HCT116 (cell line): ENCODE data around the gene SCG5. TPM values are rescaled to one million over a fixed set of nuclear protein-coding genes. Genes with fewer than 3 reads are reported as not detected.

Experiments used
- ATAC-seq: fragments of 200-7000 bp; cut with Tn5 transposase; 2 replicates; pipeline ENCODE4 v1.9.1; 2020; ENCODE audit warnings: mild to moderate bottlenecking, moderate library complexity
- BruUV-seq: library from RNA; stranded (reverse); fragments of 400-500 nt; replicated peaks from 2 replicates; lab custom pipeline; 2021; lab: Mats Ljungman, UMichigan
- CTCF ChIA-PET: fragments of 300-600 bp; sonication (Branson Sonifier 250); formaldehyde crosslinking; loops from one replicate; lab custom pipeline; 2021; ENCODE audit warnings: antibody characterized with exemption; lab: Charles Lee
- POLR2A ChIA-PET: fragments of 300-600, 350-600 bp; sonication (Branson Sonifier 250); formaldehyde crosslinking; loops from one replicate; lab custom pipeline; 2021; ENCODE audit warnings: antibody characterized with exemption; lab: Charles Lee
- RAD21 ChIA-PET, 2 experiments: fragments of 300-600 bp; sonication (Branson Sonifier 250); formaldehyde crosslinking; loops; one replicate each; lab custom pipeline; 2023; ENCODE audit warnings: low total read pairs in 2 of 2; ENCODE audit not compliant: uncharacterized antibody in 2 of 2, unreplicated experiment in 2 of 2, low non-redundant PET in 1 of 2; lab: Charles Lee
- DNase-seq: peaks from one replicate; pipeline ENCODE4 v3.0.0-alpha.2; 2010; ENCODE audit warnings: low read depth, low spot score
- H2AFZ ChIP-seq: fragments of 200-600 bp; shearing (Covaris generic), sonication (generic); 2 replicates; pipeline ENCODE4 v1.6.1; 2017; ENCODE audit warnings: low read depth, mixed run types, mixed read lengths, antibody characterized with exemption, low read length; ENCODE audit not compliant: poor library complexity, severe bottlenecking
- H3K27ac ChIP-seq: 2 replicates; pipeline ENCODE4 v1.5.1; 2012; ENCODE audit warnings: low read depth, low read length
- H3K27me3 ChIP-seq: fragments of 200-600 bp; sonication (generic); 2 replicates; pipeline ENCODE4 v1.6.1; 2016; ENCODE audit warnings: mixed run types, low read length, mixed read lengths; ENCODE audit not compliant: insufficient read depth
- H3K36me3 ChIP-seq, 2 experiments: fragments of 200-500 bp in 1 of 2; fragments of 200-600 bp in 1 of 2; sonication (Bioruptor generic) in 1 of 2; sonication (generic) in 1 of 2; 2 replicates each; pipeline versions ENCODE4 v1.5.1 to v1.6.1; 2014 to 2016; ENCODE audit warnings: low read length in 2 of 2, inconsistent platforms in 1 of 2, mixed read lengths in 1 of 2, mixed run types in 1 of 2; ENCODE audit not compliant: insufficient read depth in 2 of 2, control insufficient read depth in 1 of 2
- H3K4me1 ChIP-seq, 2 experiments: fragments of 200-600 bp in 1 of 2; sonication (generic) in 1 of 2; 2 replicates each; pipeline versions ENCODE4 v1.5.1 to v1.6.1; 2012 to 2017; ENCODE audit warnings: low read length in 2 of 2, inconsistent platforms in 1 of 2, mild to moderate bottlenecking in 1 of 2, mixed read lengths in 1 of 2, mixed run types in 1 of 2, moderate library complexity in 1 of 2; ENCODE audit not compliant: insufficient read depth in 2 of 2, control insufficient read depth in 1 of 2
- H3K4me2 ChIP-seq: fragments of 200-600 bp; sonication (generic); 2 replicates; pipeline ENCODE4 v1.6.1; 2017; ENCODE audit warnings: mixed run types, low read length, mixed read lengths
- H3K4me3 ChIP-seq, 2 experiments: fragments of 200-600 bp in 1 of 2; sonication (generic) in 1 of 2; replicated peaks in 1 of 2; 2 replicates each; pipeline ENCODE4 v1.5.1; 2011 to 2016; ENCODE audit warnings: low read length in 2 of 2, control low read depth in 1 of 2, low read depth in 1 of 2, mild to moderate bottlenecking in 1 of 2, mixed read lengths in 1 of 2, mixed run types in 1 of 2
- H3K79me2 ChIP-seq: fragments of 200-600 bp; sonication (generic); 2 replicates; pipeline ENCODE4 v1.6.1; 2017; ENCODE audit warnings: mild to moderate bottlenecking, mixed run types, low read length, moderate library complexity, mixed read lengths; ENCODE audit not compliant: insufficient read depth
- H3K9ac ChIP-seq: fragments of 200-600 bp; sonication (generic); 2 replicates; pipeline ENCODE4 v1.6.1; 2016; ENCODE audit warnings: low read length, mixed read lengths
- H3K9me2 ChIP-seq: fragments of 200-600 bp; sonication (generic), shearing (Covaris generic); 2 replicates; pipeline ENCODE4 v1.6.1; 2017; ENCODE audit warnings: mixed run types, mild to moderate bottlenecking, moderate library complexity; ENCODE audit not compliant: insufficient read depth
- H3K9me3 ChIP-seq, 2 experiments: fragments of 200-500 bp in 1 of 2; fragments of 200-600 bp in 1 of 2; sonication (Bioruptor generic) in 1 of 2; sonication (generic) in 1 of 2; 2 replicates each; pipeline ENCODE4 v1.6.1; 2014 to 2017; ENCODE audit warnings: low read length in 2 of 2, mixed read lengths in 2 of 2, inconsistent platforms in 1 of 2, low read depth in 1 of 2, mild to moderate bottlenecking in 1 of 2, mixed run types in 1 of 2, moderate library complexity in 1 of 2; ENCODE audit not compliant: control insufficient read depth in 1 of 2, insufficient read depth in 1 of 2
- H4K20me1 ChIP-seq: fragments of 200-600 bp; sonication (generic), shearing (Covaris generic); 2 replicates; pipeline ENCODE4 v1.6.1; 2017; ENCODE audit warnings: mixed run types, mild to moderate bottlenecking, moderate library complexity; ENCODE audit not compliant: insufficient read depth
- CBX3 ChIP-seq: IDR thresholded peaks from 2 replicates; pipeline ENCODE4 v1.6.1; 2012; ENCODE audit warnings: low read depth
- CEBPB ChIP-seq: IDR thresholded peaks from 2 replicates; pipeline ENCODE4 v1.6.1; 2012; ENCODE audit warnings: low read depth
- EGR1 ChIP-seq: IDR thresholded peaks from 2 replicates; pipeline ENCODE4 v1.6.1; 2012; ENCODE audit warnings: low read depth
- EZH2 ChIP-seq: fragments of 200-600 bp; sonication (generic); IDR thresholded peaks from 2 replicates; pipeline ENCODE4 v1.6.1; 2017; ENCODE audit warnings: antibody characterized with exemption, mixed run types
- FOSL1 ChIP-seq: IDR thresholded peaks from 2 replicates; pipeline ENCODE4 v1.6.1; 2012; ENCODE audit warnings: low read depth
- JUND ChIP-seq: IDR thresholded peaks from 2 replicates; pipeline ENCODE4 v1.6.1; 2012
- POLR2A ChIP-seq: IDR thresholded peaks from 2 replicates; pipeline ENCODE4 v1.7.0; 2011; ENCODE audit warnings: borderline replicate concordance; ENCODE audit not compliant: insufficient read depth, insufficient read length; ENCODE audit errors: extremely low read depth
- POLR2AphosphoS5 ChIP-seq: IDR thresholded peaks from 2 replicates; pipeline ENCODE4 v1.6.1; 2011; ENCODE audit warnings: mild to moderate bottlenecking, low read depth, low read length, moderate library complexity
- SIN3A ChIP-seq: IDR thresholded peaks from 2 replicates; pipeline ENCODE4 v1.6.1; 2012; ENCODE audit warnings: low read depth
- SRF ChIP-seq: IDR thresholded peaks from 2 replicates; pipeline ENCODE4 v1.6.1; 2012; ENCODE audit warnings: low read depth
- YY1 ChIP-seq: IDR thresholded peaks from 2 replicates; pipeline ENCODE4 v1.6.1; 2011; ENCODE audit warnings: low read length, low read depth, moderate library complexity, mild to moderate bottlenecking; ENCODE audit not compliant: insufficient replicate concordance; ENCODE audit errors: extremely low read depth
- ZBTB33 ChIP-seq: IDR thresholded peaks from 2 replicates; pipeline ENCODE4 v1.6.1; 2011; ENCODE audit warnings: mild to moderate bottlenecking, low read length, moderate library complexity; ENCODE audit not compliant: insufficient replicate concordance; ENCODE audit errors: extremely low read depth
- ZFX ChIP-seq: fragments of 450-650 bp; IDR thresholded peaks from 2 replicates; pipeline ENCODE4 v1.6.1; 2017
- intact Hi-C: fragments of 100-400 bp; cut with micrococcal nuclease; formaldehyde crosslinking; loops from 2 replicates; pipeline ENCODE4 v1.10.0; 2022
- total RNA-seq: library from RNA; stranded (reverse); gene quantifications from one replicate; pipeline ENCODE4 v1.2.1, GENCODE V29; 2021; ENCODE audit not compliant: unreplicated experiment
- TF ChIP-seq, protein P1 (sequence below): IDR thresholded peaks from 2 replicates; pipeline ENCODE4 v1.6.1; 2012

The SCG5 gene
- total RNA-seq, 1 experiment from 2014 or later, result 1.7 TPM

- POLR2A ChIA-PET, result no interaction called here
- H4K20me1 ChIP-seq, result no peaks in the 10 kb centered on the region
- TF ChIP-seq ZBTB33 (no peak), SIN3A (no peak), EZH2 (no peak), POLR2A (no peak), FOSL1 (no peak), ZFX (no peak), CEBPB (no peak), CBX3 (no peak)
- H3K4me3 ChIP-seq, result no peak overlapping the region
- no peaks in the 10 kb centered on the region for H3K36me3 ChIP-seq
- H3K79me2 ChIP-seq, result no peaks in the 10 kb centered on the region
- H3K9me2 ChIP-seq, result no peaks in the 10 kb centered on the region
- H3K4me1 ChIP-seq, result no peaks in the 10 kb centered on the region
- BruUV-seq, result no TSS peak
- H3K27ac ChIP-seq, result no peak overlapping the region
- intact Hi-C loops, result no loop called here
- H3K4me2 ChIP-seq, result no peak overlapping the region
- H3K9ac ChIP-seq, result no peak overlapping the region
- RAD21 ChIA-PET, result no interaction called here
- no peak for DNase-seq
- no peak for ATAC-seq
- H3K9me3 ChIP-seq, result no peaks in the 10 kb centered on the region
- CTCF ChIA-PET, result no interaction called here
- no peak overlapping the region for H2AFZ ChIP-seq
- no peaks in the 10 kb centered on the region for H3K27me3 ChIP-seq
Observed at GRCh38 chr15:32737304-32737703, 95.8 kb downstream of the SCG5 start.

- Histone ChIP-seq H3K4me1 (no peaks in the 10 kb centered on the region), H4K20me1 (no peaks in the 10 kb centered on the region), H3K9me2 (no peaks in the 10 kb centered on the region), H3K9ac (no peak overlapping the region), H2AFZ (no peak overlapping the region), H3K9me3 (no peaks in the 10 kb centered on the region), H3K27me3 (no peaks in the 10 kb centered on the region), H3K27ac (no peak overlapping the region), H3K4me2 (no peak overlapping the region), H3K36me3 (no peaks in the 10 kb centered on the region), H3K4me3 (no peak overlapping the region), H3K79me2 (no peaks in the 10 kb centered on the region)
- ChIA-PET POLR2A (no interaction called here), CTCF (no interaction called here), RAD21 (no interaction called here)
- DNase-seq (no peak), ATAC-seq (no peak)
- no TSS peak for BruUV-seq
- intact Hi-C loops, result no loop called here
- TF ChIP-seq, protein P1, sequence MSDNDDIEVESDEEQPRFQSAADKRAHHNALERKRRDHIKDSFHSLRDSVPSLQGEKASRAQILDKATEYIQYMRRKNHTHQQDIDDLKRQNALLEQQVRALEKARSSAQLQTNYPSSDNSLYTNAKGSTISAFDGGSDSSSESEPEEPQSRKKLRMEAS, result no peak
- no peak for TF ChIP-seq ZFX
- TF ChIP-seq EGR1, result no peak
- no peak for TF ChIP-seq POLR2AphosphoS5
- no peak for TF ChIP-seq YY1
- no peak for TF ChIP-seq SIN3A
- no peak for TF ChIP-seq POLR2A
- TF ChIP-seq ZBTB33, result no peak
- no peak for TF ChIP-seq JUND
- no peak for TF ChIP-seq EZH2
- no peak for TF ChIP-seq SRF
- TF ChIP-seq CBX3, result no peak
- TF ChIP-seq CEBPB, result no peak
Observed at GRCh38 chr15:32738666-32739065, 97.2 kb downstream of the SCG5 start.
